IPS DF 4.7 (cell line): ENCODE measurements around the gene MRS2.

Experiments used
- DNase-seq: peaks from one replicate; pipeline ENCODE4 v3.0.0-alpha.2; 2013; ENCODE audit warnings: low spot score; ENCODE audit errors: extremely low read depth

MRS2 gene

DNA sequence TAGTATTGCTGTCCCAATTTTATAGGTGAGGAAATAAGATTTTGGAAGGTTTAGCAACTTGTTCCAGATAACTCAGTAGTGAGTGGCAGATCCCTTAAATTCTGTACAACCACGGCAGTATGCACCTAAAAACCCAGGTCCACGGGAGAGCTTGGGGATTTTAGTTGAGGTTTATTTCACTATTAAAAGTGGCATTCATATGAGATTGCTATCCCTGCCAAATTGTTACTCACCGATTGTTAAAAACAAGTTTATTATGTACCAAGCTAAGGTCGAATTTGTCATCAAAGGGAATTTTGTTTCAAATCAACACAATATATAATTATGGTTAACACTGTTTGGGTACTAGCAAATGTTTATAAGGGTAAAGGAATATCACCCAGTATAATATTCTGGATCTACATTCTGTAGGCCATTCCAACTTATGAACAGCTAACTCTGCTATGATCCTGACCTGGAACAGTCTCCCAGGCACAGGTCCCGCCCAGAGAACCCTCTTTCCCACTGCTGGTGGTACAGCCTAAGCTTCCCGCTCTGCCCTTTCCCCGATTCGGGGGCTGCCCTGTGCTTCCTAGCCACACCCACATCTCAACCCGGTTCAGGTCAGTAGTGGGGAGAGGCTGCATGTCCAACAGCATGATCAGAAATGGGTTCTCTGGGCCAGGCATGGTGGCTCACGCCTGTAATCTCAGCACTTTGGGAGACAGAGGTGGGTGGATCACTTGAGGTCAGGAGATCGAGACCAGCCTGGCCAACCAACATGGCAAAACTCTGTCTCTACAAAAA is 61.7 kb downstream of the MRS2 start:
- DNase-seq: no peak

GRCh38 chr6:24469811-24470210 is 67.1 kb downstream of the MRS2 start:
- no peak for DNase-seq

GRCh38 chr6:24472181-24472580 is 69.4 kb downstream of the MRS2 start:
- DNase-seq: no peak
